Suprapubic skin (tissue), 4 donors: Measurements from ENCODE around the gene KRT36. TPM values are rescaled to one million over a fixed set of nuclear protein-coding genes. Genes with fewer than 3 reads are reported as not detected.

ENCODE experiments used
- DNase-seq, 2 donors: peaks; one replicate each; pipeline ENCODE4 v3.0.0-alpha.2; 2019; ENCODE audit warnings: low spot score in 2 of 2
- H3K27ac ChIP-seq: fragments of 200-600 bp; sonication (generic); one replicate; pipeline ENCODE4 v1.5.1; 2019
- H3K27me3 ChIP-seq: fragments of 200-600 bp; sonication (generic); one replicate; pipeline ENCODE4 v1.5.1; 2019
- H3K36me3 ChIP-seq: fragments of 200-600 bp; sonication (generic); one replicate; pipeline ENCODE4 v1.5.1; 2019
- H3K4me1 ChIP-seq: fragments of 200-600 bp; sonication (generic); one replicate; pipeline ENCODE4 v1.5.1; 2019
- H3K4me3 ChIP-seq: fragments of 200-600 bp; sonication (generic); one replicate; pipeline ENCODE4 v1.5.1; 2019; ENCODE audit warnings: mild to moderate bottlenecking
- H3K9me3 ChIP-seq: fragments of 200-600 bp; sonication (generic); one replicate; pipeline ENCODE4 v1.5.1; 2019
- EP300 ChIP-seq: sonication (generic); formaldehyde crosslinking; IDR thresholded peaks from one replicate; pipeline ENCODE4 v1.6.1; 2017; ENCODE audit warnings: antibody characterized with exemption
- POLR2A ChIP-seq, 2 donors: fragments of 450-650 bp; IDR thresholded peaks; one replicate each; pipeline ENCODE4 v1.6.1; 2017; ENCODE audit warnings: antibody characterized with exemption in 2 of 2, mild to moderate bottlenecking in 2 of 2, moderate library complexity in 2 of 2
- POLR2AphosphoS5 ChIP-seq, 3 donors: sonication (generic); formaldehyde crosslinking; IDR thresholded peaks; one replicate each; pipeline ENCODE4 v1.6.1; 2017; ENCODE audit warnings: antibody characterized with exemption in 3 of 3
- WGBS: methylation state at CpG from one replicate; pipeline ENCODE4 v1.1.5; 2018; 5-methylcytosine and 5-hydroxymethylcytosine counted together
- total RNA-seq, 4 donors: library from RNA; depleted of rRNA; stranded (reverse); fragments of >200 nt; gene quantifications; one replicate each; pipeline ENCODE4 v1.1.0, GENCODE V29; 2016
- TF ChIP-seq, protein P1 (sequence below), 2 donors: fragments of 200-600 bp in 1 of 2; fragments of 450-650 bp in 1 of 2; sonication (generic) in 1 of 2; IDR thresholded peaks; one replicate each; pipeline ENCODE4 v1.5.1; 2016 to 2019; ENCODE audit warnings: antibody characterized with exemption in 2 of 2, mild to moderate bottlenecking in 1 of 2, moderate library complexity in 1 of 2

KRT36 gene
- total RNA-seq, 4 donors from 2014 or later, result 0.79 to 3.9 (median 1.2) TPM; not detected in 1

DNA sequence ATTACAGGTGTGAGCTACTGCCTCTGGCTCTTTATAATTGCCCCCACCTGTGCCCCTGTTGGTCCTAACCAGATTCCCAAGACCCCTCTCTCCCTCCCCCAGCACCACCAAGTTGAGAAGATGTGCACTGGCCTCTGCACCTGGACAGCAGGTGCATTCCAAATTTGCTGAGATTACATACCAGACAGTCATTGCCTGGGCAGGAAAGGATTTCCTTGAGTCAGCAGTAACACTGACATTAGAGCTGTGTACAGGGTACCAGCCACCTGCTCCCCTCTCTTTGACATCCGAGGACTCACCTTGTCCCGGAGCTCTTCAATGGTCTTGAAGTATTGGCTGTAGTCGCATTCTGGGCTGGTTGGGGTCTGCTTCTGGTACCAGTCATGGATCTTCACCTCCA, 28.3 kb upstream of the KRT36 start:
- H3K9me3 ChIP-seq, result no peaks in the 10 kb centered on the region
- H3K27ac ChIP-seq, result no peak overlapping the region
- peaks cover 33% of the 10 kb centered on the region for H3K4me1 ChIP-seq
- H3K4me3 ChIP-seq, result peak overlapping the region; percentile 42
- H3K36me3 ChIP-seq, result no peaks in the 10 kb centered on the region
- TF ChIP-seq POLR2AphosphoS5 (IDR thresholded peaks at IDR 0.05) (no peak), EP300 (no peak), POLR2A (IDR thresholded peaks at IDR 0.05) (no peak)
- TF ChIP-seq, protein P1, sequence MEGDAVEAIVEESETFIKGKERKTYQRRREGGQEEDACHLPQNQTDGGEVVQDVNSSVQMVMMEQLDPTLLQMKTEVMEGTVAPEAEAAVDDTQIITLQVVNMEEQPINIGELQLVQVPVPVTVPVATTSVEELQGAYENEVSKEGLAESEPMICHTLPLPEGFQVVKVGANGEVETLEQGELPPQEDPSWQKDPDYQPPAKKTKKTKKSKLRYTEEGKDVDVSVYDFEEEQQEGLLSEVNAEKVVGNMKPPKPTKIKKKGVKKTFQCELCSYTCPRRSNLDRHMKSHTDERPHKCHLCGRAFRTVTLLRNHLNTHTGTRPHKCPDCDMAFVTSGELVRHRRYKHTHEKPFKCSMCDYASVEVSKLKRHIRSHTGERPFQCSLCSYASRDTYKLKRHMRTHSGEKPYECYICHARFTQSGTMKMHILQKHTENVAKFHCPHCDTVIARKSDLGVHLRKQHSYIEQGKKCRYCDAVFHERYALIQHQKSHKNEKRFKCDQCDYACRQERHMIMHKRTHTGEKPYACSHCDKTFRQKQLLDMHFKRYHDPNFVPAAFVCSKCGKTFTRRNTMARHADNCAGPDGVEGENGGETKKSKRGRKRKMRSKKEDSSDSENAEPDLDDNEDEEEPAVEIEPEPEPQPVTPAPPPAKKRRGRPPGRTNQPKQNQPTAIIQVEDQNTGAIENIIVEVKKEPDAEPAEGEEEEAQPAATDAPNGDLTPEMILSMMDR (IDR thresholded peaks at IDR 0.05), result no peak
- no peak for DNase-seq
- H3K27me3 ChIP-seq, result peaks cover 23% of the 10 kb centered on the region
- 52% methylated on average over 3 of the region's 3 CpGs for WGBS

DNA sequence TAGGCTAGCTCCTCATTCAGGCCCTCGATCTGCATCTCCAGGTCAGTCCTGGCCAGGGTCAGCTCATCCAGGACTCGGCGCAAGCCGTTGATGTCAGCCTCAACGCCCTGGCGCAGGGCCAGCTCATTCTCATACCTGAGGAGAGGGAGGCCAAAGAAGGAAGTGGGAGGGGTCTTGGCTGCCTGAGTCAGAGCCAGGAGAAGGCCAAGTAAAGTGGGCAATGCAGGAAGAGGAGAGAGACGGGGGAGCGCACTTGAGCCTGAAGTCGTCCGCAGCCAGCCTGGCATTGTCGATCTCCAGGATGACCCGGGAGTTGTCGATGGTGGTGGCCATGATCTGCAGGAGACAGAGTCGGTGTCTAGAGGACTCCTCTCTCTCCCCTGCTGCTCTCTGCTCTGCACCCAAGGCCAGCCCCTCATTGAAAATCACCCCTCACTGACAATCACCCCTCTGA, 27.1 kb upstream of the KRT36 start:
- Histone ChIP-seq H3K27me3 (peaks cover 13% of the 10 kb centered on the region), H3K4me1 (peaks cover 33% of the 10 kb centered on the region), H3K27ac (peak overlapping the region; percentile 23), H3K9me3 (no peaks in the 10 kb centered on the region), H3K4me3 (peak overlapping the region; percentile 42), H3K36me3 (no peaks in the 10 kb centered on the region)
- 70% methylated on average over 14 of the region's 14 CpGs for WGBS
- TF ChIP-seq POLR2A (IDR thresholded peaks at IDR 0.05) (no peak), EP300 (no peak), POLR2AphosphoS5 (IDR thresholded peaks at IDR 0.05) (no peak)
- TF ChIP-seq, protein P1 (IDR thresholded peaks at IDR 0.05), result no peak
- DNase-seq, result no peak

DNA sequence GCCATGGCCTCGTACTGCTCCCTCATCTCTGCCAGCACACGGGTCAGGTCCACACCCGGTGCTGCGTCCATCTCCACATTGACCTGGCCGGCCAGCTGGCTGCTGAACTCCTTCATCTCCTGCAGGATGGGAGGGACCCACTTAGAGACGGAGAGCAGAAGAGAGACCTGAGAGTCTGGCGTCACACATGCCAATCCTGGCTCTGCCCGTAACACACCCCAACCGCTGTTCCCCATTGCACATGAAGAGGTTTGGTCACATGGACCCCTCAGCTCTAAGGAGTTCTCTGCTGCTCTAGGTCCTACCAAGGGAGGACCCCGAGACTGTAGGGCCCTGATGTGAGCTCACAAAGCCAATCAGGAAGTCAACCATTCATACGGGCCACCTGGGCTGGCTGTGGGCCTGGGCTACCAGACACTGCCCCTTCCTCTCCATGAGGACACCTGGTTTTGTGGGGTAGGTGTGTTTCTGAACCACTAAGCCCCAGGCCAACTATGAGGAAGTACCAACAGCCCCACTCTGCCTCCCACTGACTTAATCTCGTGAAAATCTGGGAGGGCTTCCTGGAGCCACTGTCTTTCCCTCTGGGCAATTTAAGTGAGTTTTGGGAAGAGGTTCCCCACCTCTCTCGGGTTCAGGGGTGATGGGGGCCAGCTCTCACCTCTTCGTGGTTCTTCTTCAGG, 26.6 kb upstream of the KRT36 start:
- no peak for DNase-seq
- Histone ChIP-seq H3K9me3 (no peaks in the 10 kb centered on the region), H3K36me3 (no peaks in the 10 kb centered on the region), H3K4me1 (peaks cover 28% of the 10 kb centered on the region), H3K4me3 (peak overlapping the region; percentile 42), H3K27me3 (peaks cover 13% of the 10 kb centered on the region), H3K27ac (peak overlapping the region; percentile 26)
- WGBS, result 36% methylated on average over 9 of the region's 14 CpGs
- TF ChIP-seq, protein P1 (IDR thresholded peaks at IDR 0.05), result no peak
- TF ChIP-seq EP300, result no peak
- no peak for TF ChIP-seq POLR2AphosphoS5 (IDR thresholded peaks at IDR 0.05)
- TF ChIP-seq POLR2A (IDR thresholded peaks at IDR 0.05), result no peak

DNA sequence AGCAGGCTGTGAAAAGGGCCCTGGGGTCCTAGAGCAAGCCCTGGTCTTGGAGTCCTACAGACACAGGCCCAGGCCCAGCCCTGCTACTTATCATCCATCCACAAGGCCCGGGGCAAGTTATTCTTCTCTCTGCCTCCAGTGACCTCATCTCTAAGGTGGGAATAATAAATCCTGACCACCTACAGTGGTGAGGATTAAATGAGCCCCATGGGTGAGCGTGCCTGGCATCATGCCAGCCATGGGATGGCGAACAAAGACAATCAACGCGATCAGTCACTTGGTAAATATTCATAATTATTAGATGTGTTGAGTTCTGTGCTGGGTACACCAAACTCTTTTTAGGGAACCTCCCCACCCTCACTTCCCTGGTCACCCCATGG, 23.4 kb upstream of the KRT36 start:
- no peak overlapping the region for H3K27ac ChIP-seq
- WGBS, result 31% methylated on average over 5 of the region's 5 CpGs
- peaks cover 14% of the 10 kb centered on the region for H3K4me1 ChIP-seq
- TF ChIP-seq POLR2AphosphoS5 (IDR thresholded peaks at IDR 0.05), result no peak
- TF ChIP-seq EP300, result no peak
- TF ChIP-seq, protein P1 (IDR thresholded peaks at IDR 0.05), result no peak
- no peak for TF ChIP-seq POLR2A (IDR thresholded peaks at IDR 0.05)
- H3K27me3 ChIP-seq, result peaks cover 9% of the 10 kb centered on the region
- no peaks in the 10 kb centered on the region for H3K9me3 ChIP-seq
- DNase-seq, result no peak
- no peak overlapping the region for H3K4me3 ChIP-seq
- H3K36me3 ChIP-seq, result no peaks in the 10 kb centered on the region

DNA sequence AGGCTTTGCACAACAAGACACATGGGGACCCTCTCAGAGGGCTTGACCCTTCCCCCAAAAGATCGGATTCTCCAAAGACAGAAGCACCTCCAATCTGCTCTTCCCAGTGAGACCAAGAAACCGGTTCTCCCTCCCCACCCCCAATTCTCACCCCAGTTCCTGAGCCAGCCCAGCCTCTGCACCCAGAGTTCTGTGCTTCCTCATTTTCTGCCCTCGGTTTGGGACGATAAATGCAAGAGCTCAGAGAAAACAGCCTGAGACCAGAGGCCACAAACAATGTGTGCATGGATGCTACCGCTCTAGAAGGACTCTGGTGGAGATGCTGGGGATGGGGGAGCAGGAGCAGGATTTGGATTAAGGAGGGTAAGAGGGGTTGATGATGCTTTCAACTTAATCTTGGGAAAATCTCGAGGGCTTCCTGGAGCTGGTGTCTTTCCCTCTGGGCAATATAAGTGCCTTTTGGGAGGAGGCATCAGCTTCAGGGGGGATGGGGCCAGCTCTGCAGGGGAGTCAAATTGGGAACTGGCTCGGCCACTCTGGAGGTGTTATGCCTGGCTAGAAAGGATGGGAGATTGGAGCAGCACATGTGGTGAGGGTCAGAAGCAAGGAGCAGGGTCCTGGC, 22.9 kb upstream of the KRT36 start:
- WGBS, result 21% methylated on average over 7 of the region's 7 CpGs
- Histone ChIP-seq H3K4me3 (no peak overlapping the region), H3K9me3 (no peaks in the 10 kb centered on the region), H3K4me1 (peaks cover 14% of the 10 kb centered on the region), H3K36me3 (no peaks in the 10 kb centered on the region), H3K27ac (no peak overlapping the region), H3K27me3 (peaks cover 9% of the 10 kb centered on the region)
- TF ChIP-seq, protein P1 (IDR thresholded peaks at IDR 0.05), result no peak
- TF ChIP-seq POLR2A (IDR thresholded peaks at IDR 0.05) (no peak), EP300 (no peak), POLR2AphosphoS5 (IDR thresholded peaks at IDR 0.05) (no peak)
- no peak for DNase-seq
